GM21529 (cell line): ENCODE measurements around the gene ARHGAP24.
"Not testable (repeated sequence)": the region's sequence is repeated elsewhere in the genome, so short reads cannot be mapped to it uniquely, and the experiment has no call there.

ENCODE experiments used
- ATAC-seq: cut with Tn5 transposase; IDR thresholded peaks from one replicate; pipeline ENCODE4 v1.9.1; 2021; ENCODE audit not compliant: unreplicated experiment

The ARHGAP24 gene

GRCh38 chr4:85482010-85482738, 7.2 kb downstream of the ARHGAP24 start:
- ATAC-seq, result no peak

GRCh38 chr4:85486425-85487086, 11.6 kb downstream of the ARHGAP24 start:
- no peak for ATAC-seq

GRCh38 chr4:85488416-85488815, 13.5 kb downstream of the ARHGAP24 start:
- ATAC-seq, result no peak

GRCh38 chr4:85489273-85489981, 14.5 kb downstream of the ARHGAP24 start:
- no peak for ATAC-seq

GRCh38 chr4:85491527-85491926, 16.6 kb downstream of the ARHGAP24 start:
- peak; percentile 88 for ATAC-seq

GRCh38 chr4:85492336-85492735, 17.4 kb downstream of the ARHGAP24 start:
- ATAC-seq, result no peak

GRCh38 chr4:85495621-85496020, 20.7 kb downstream of the ARHGAP24 start:
- no peak for ATAC-seq

GRCh38 chr4:85496126-85496849, 21.3 kb downstream of the ARHGAP24 start:
- no peak for ATAC-seq

GRCh38 chr4:85496933-85497332, 22.0 kb downstream of the ARHGAP24 start:
- ATAC-seq, result no peak

- ATAC-seq, result peak; percentile 99
These were observed 23.3 kb downstream of the ARHGAP24 start for GRCh38 chr4:85498068-85498733.

GRCh38 chr4:85499573-85499972, 24.6 kb downstream of the ARHGAP24 start:
- ATAC-seq, result no peak

GRCh38 chr4:85500110-85500867, 25.3 kb downstream of the ARHGAP24 start:
- no peak for ATAC-seq

- not testable (repeated sequence) for ATAC-seq
These were observed 26.2 kb downstream of the ARHGAP24 start for GRCh38 chr4:85501145-85501544.

GRCh38 chr4:85508654-85509053, 33.7 kb downstream of the ARHGAP24 start:
- no peak for ATAC-seq

- ATAC-seq, result no peak
These were observed 35.1 kb downstream of the ARHGAP24 start for GRCh38 chr4:85509882-85510631.

- no peak for ATAC-seq
These were observed 35.7 kb downstream of the ARHGAP24 start for GRCh38 chr4:85510632-85510984.

- ATAC-seq, result no peak
These were observed 37.7 kb downstream of the ARHGAP24 start for GRCh38 chr4:85512446-85513205.

- no peak for ATAC-seq
These were observed 39.2 kb downstream of the ARHGAP24 start for GRCh38 chr4:85514117-85514516.

GRCh38 chr4:85514783-85515182, 39.8 kb downstream of the ARHGAP24 start:
- ATAC-seq, result no peak
